ENCODE measurements around the gene ARHGEF3.

The ARHGEF3 gene

GRCh38 chr3:56773986-56774385 lies 27.8 kb downstream of the ARHGEF3 start:
- Histone ChIP-seq H3K9ac (ENCODE audit: low read depth, low read length, poor library complexity, severe bottlenecking) (no peak overlapping the region), H3K36me3 (ENCODE audit: insufficient read depth, low read length) (peaks cover 36% of the 10 kb centered on the region; the same call in 1 of the 2 replicates), H3K9me3 (ENCODE audit: insufficient read depth, low read depth, low read length) (no peaks in the 10 kb centered on the region), H3K4me2 (ENCODE audit: low read depth, low read length, poor library complexity, severe bottlenecking) (no peak overlapping the region), H3K4me1 (ENCODE audit: insufficient read depth, low read length, poor library complexity, severe bottlenecking) (peaks cover 8% of the 10 kb centered on the region), H4K20me1 (ENCODE audit: insufficient read depth, low read length, poor library complexity, severe bottlenecking) (no peaks in the 10 kb centered on the region), H3F3A (ENCODE audit: low read depth) (no peaks in the 10 kb centered on the region), H2AFZ (ENCODE audit: low read length) (no peak overlapping the region), H3K4me3 (ENCODE audit: low read length, poor library complexity, severe bottlenecking) (no peak overlapping the region), H3K79me2 (ENCODE audit: insufficient read depth, low read length) (peaks cover 18% of the 10 kb centered on the region; the same call in 1 of the 2 replicates), H3K27me3 (ENCODE audit: insufficient read depth, low read length, poor library complexity, severe bottlenecking) (no peaks in the 10 kb centered on the region), H3K9me2 (replicated peaks; ENCODE audit: low read depth, low read length) (no peaks in the 10 kb centered on the region)
- TF ChIP-seq EZH2phosphoT487 (IDR thresholded peaks at IDR 0.05; ENCODE audit: borderline replicate concordance) (no peak), CTCF (conservative IDR thresholded peaks at IDR 0.05; ENCODE audit: low read length) (no peak)

DNA sequence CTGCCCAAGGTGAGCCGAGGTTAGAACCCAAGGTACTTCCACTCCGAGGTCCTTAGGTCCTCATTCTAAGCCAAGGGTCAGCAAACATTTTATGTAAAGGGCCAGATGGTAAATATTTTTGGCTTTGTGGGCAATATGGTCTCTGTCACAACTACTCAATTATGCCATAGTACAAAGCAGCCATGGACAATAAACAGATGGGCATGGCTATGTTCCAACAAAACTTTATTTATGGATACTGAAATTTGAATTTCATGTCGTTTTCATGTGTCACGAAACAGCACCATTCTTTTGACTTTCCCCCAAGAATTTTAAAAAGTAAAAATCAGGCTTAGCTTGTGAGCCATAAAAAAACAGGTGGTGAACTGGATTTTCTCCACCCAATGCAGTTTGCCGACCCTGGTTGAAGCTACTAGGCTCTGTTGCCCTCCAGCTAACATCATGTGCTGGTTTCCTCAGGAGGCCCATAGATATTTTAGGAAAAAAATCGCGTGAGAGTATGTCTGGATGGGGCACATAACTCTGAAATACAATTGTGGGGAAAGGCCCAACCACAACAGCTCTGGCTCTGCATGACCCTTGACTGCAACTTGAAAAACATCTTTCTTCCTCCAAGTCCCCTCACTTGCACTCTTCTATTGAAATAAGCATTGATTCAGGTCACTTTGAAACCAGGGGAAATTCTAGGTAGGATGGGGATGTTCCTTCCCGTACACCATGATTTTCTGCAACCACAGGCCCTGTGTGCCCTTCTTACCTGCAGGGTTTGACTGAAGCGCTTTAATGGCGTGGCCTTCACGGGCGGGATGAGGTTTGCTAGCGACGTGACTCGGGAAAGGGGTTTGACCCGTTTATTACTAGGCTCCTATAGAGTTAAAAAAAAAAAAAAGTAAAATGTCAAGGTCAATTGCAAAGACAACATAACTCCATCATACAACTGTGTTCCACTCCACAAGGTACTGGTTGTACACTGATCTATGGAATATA lies 28.5 kb downstream of the ARHGEF3 start:
- TF ChIP-seq CTCF (conservative IDR thresholded peaks at IDR 0.05; ENCODE audit: low read length) (no peak), EZH2phosphoT487 (IDR thresholded peaks at IDR 0.05; ENCODE audit: borderline replicate concordance) (no peak)
- H3F3A ChIP-seq (ENCODE audit: low read depth): no peaks in the 10 kb centered on the region
- H3K27me3 ChIP-seq (ENCODE audit: insufficient read depth, low read length, poor library complexity, severe bottlenecking): no peaks in the 10 kb centered on the region
- H3K9me3 ChIP-seq (ENCODE audit: insufficient read depth, low read depth, low read length): no peaks in the 10 kb centered on the region
- peaks cover 10% of the 10 kb centered on the region; the same call in 1 of the 2 replicates for H3K79me2 ChIP-seq (ENCODE audit: insufficient read depth, low read length)
- peaks cover 8% of the 10 kb centered on the region for H3K4me1 ChIP-seq (ENCODE audit: insufficient read depth, low read length, poor library complexity, severe bottlenecking)
- no peak overlapping the region for H3K4me3 ChIP-seq (ENCODE audit: low read length, poor library complexity, severe bottlenecking)
- H2AFZ ChIP-seq (ENCODE audit: low read length): no peak overlapping the region
- no peaks in the 10 kb centered on the region for H4K20me1 ChIP-seq (ENCODE audit: insufficient read depth, low read length, poor library complexity, severe bottlenecking)
- H3K9ac ChIP-seq (ENCODE audit: low read depth, low read length, poor library complexity, severe bottlenecking): no peak overlapping the region
- peaks cover 38% of the 10 kb centered on the region; the same call in 1 of the 2 replicates for H3K36me3 ChIP-seq (ENCODE audit: insufficient read depth, low read length)
- H3K4me2 ChIP-seq (ENCODE audit: low read depth, low read length, poor library complexity, severe bottlenecking): no peak overlapping the region
- no peaks in the 10 kb centered on the region for H3K9me2 ChIP-seq (replicated peaks; ENCODE audit: low read depth, low read length)

- Histone ChIP-seq H2AFZ (ENCODE audit: low read length) (no peak overlapping the region), H4K20me1 (ENCODE audit: insufficient read depth, low read length, poor library complexity, severe bottlenecking) (no peaks in the 10 kb centered on the region), H3K79me2 (ENCODE audit: insufficient read depth, low read length) (peaks cover 5% of the 10 kb centered on the region; the same call in 1 of the 2 replicates), H3K4me2 (ENCODE audit: low read depth, low read length, poor library complexity, severe bottlenecking) (no peak overlapping the region), H3K27me3 (ENCODE audit: insufficient read depth, low read length, poor library complexity, severe bottlenecking) (no peaks in the 10 kb centered on the region), H3K9me2 (replicated peaks; ENCODE audit: low read depth, low read length) (no peaks in the 10 kb centered on the region), H3K36me3 (ENCODE audit: insufficient read depth, low read length) (peaks cover 38% of the 10 kb centered on the region; the same call in 1 of the 2 replicates), H3K4me3 (ENCODE audit: low read length, poor library complexity, severe bottlenecking) (no peak overlapping the region), H3K9ac (ENCODE audit: low read depth, low read length, poor library complexity, severe bottlenecking) (no peak overlapping the region), H3K4me1 (ENCODE audit: insufficient read depth, low read length, poor library complexity, severe bottlenecking) (peaks cover under 1% of the 10 kb centered on the region), H3K9me3 (ENCODE audit: insufficient read depth, low read depth, low read length) (no peaks in the 10 kb centered on the region), H3F3A (ENCODE audit: low read depth) (no peaks in the 10 kb centered on the region)
- TF ChIP-seq EZH2phosphoT487 (IDR thresholded peaks at IDR 0.05; ENCODE audit: borderline replicate concordance) (no peak), CTCF (conservative IDR thresholded peaks at IDR 0.05; ENCODE audit: low read length) (no peak)
Observed at GRCh38 chr3:56771376-56771775, 30.4 kb downstream of the ARHGEF3 start.

Data from Loucy (cell line).